ENCODE data around the gene MRPS17.

Gene MRPS17

GRCh38 chr7:56003749-56004148 is 52.1 kb downstream of the MRPS17 start:
- no peaks in the 10 kb centered on the region for H3K79me1 ChIP-seq (replicated peaks; ENCODE audit: low read length, poor library complexity, severe bottlenecking)
- no peak overlapping the region for H3K9ac ChIP-seq (ENCODE audit: low read length)
- no peak overlapping the region for H4K91ac ChIP-seq (ENCODE audit: low read length)
- no peak overlapping the region for H3K4ac ChIP-seq (ENCODE audit: low read depth in 1 of 2, low read length in 2 of 2)
- H2BK15ac ChIP-seq (ENCODE audit: low read depth, poor library complexity, severe bottlenecking): no peak overlapping the region
- no peaks in the 10 kb centered on the region for H3K27me3 ChIP-seq (ENCODE audit: control insufficient read depth in 1 of 2, insufficient read depth in 1 of 2, low read length in 2 of 2)
- no peak overlapping the region for H2BK12ac ChIP-seq (ENCODE audit: low read length in 2 of 2)
- 93% methylated on average over 4 of the region's 4 CpGs for WGBS
- no peak overlapping the region for H3K4me3 ChIP-seq (ENCODE audit: insufficient read depth in 1 of 2, low read depth in 1 of 2, low read length in 2 of 2)
- H2AFZ ChIP-seq (ENCODE audit: low read depth, low read length): no peak overlapping the region
- H2BK5ac ChIP-seq (ENCODE audit: low read depth, low read length, poor library complexity, severe bottlenecking): no peak overlapping the region
- no peak overlapping the region for H3K4me2 ChIP-seq (ENCODE audit: low read length, poor library complexity, severe bottlenecking)
- H3K14ac ChIP-seq (ENCODE audit: low read length in 2 of 2): no peak overlapping the region
- H3K9me3 ChIP-seq (ENCODE audit: control insufficient read depth, low read length): no peaks in the 10 kb centered on the region
- H3K4me1 ChIP-seq (ENCODE audit: control insufficient read depth, insufficient read depth, low read depth, low read length): peaks cover 7% of the 10 kb centered on the region
- DNase-seq: no peak
- H3K27ac ChIP-seq (ENCODE audit: low read length, poor library complexity, severe bottlenecking): no peak overlapping the region
- H3K23ac ChIP-seq (ENCODE audit: low read length in 2 of 2): no peak overlapping the region
- H3K36me3 ChIP-seq (ENCODE audit: control insufficient read depth in 1 of 2, insufficient read depth in 2 of 2, low read depth in 1 of 2, low read length in 2 of 2): peaks cover 5 to 15% of the 10 kb centered on the region in 2 experiments
- no peak overlapping the region for H4K8ac ChIP-seq (ENCODE audit: low read length)
- H3K18ac ChIP-seq (ENCODE audit: low read depth in 1 of 2, low read length in 2 of 2): no peak overlapping the region
- no peak overlapping the region for H2BK120ac ChIP-seq (ENCODE audit: low read depth, low read length)
- no peak overlapping the region for H2AK5ac ChIP-seq (ENCODE audit: low read length, severe bottlenecking)

All from mesenchymal stem cell (in vitro differentiated cells and primary cell).